GM23338 (cell line): Measurements from ENCODE around the gene DSCAML1. TPM values are rescaled to one million over a fixed set of nuclear protein-coding genes. Genes with fewer than 3 reads are reported as not detected.

Experiments used
- ATAC-seq: fragments of 200-7000 bp; cut with Tn5 transposase; 3 replicates; pipeline ENCODE4 v1.9.1; 2020
- DNase-seq: peaks from one replicate; pipeline ENCODE4 v3.0.0-alpha.2; 2015; ENCODE audit warnings: low spot score
- H2AFZ ChIP-seq: fragments of 200-600 bp; sonication (generic); 2 replicates; pipeline ENCODE4 v1.8.0; 2016; ENCODE audit warnings: antibody characterized with exemption, mild to moderate bottlenecking, moderate library complexity
- H3F3A ChIP-seq: fragments of 200-600 bp; sonication (generic); replicated peaks from 2 replicates; pipeline ENCODE4 v1.8.0; 2017; ENCODE audit warnings: antibody characterized with exemption, mixed run types, low read depth
- H3K27ac ChIP-seq: fragments of 200-600 bp; sonication (generic); 2 replicates; pipeline ENCODE4 v1.6.1; 2016; ENCODE audit warnings: low read depth
- H3K27me3 ChIP-seq: fragments of 200-600 bp; sonication (generic); 2 replicates; pipeline ENCODE4 v1.8.0; 2016; ENCODE audit warnings: mild to moderate bottlenecking, mixed run types, moderate library complexity; ENCODE audit not compliant: insufficient read depth
- H3K36me3 ChIP-seq: fragments of 200-600 bp; sonication (generic); 2 replicates; pipeline ENCODE4 v1.8.0; 2016; ENCODE audit warnings: mild to moderate bottlenecking; ENCODE audit not compliant: insufficient read depth
- H3K4me1 ChIP-seq: fragments of 200-600 bp; sonication (generic); 2 replicates; pipeline ENCODE4 v1.8.0; 2016; ENCODE audit warnings: mild to moderate bottlenecking, moderate library complexity; ENCODE audit not compliant: insufficient read depth
- H3K4me2 ChIP-seq: fragments of 200-600 bp; sonication (generic); 2 replicates; pipeline ENCODE4 v1.7.1; 2017; ENCODE audit warnings: mixed run types
- H3K4me3 ChIP-seq: fragments of 200-600 bp; sonication (generic); 2 replicates; pipeline ENCODE4 v1.6.1; 2016; ENCODE audit warnings: mixed run types
- H3K79me2 ChIP-seq: fragments of 200-600 bp; sonication (generic); replicated peaks from 2 replicates; pipeline ENCODE4 v1.8.0; 2017; ENCODE audit warnings: mild to moderate bottlenecking; ENCODE audit not compliant: insufficient read depth
- H3K9me2 ChIP-seq: fragments of 200-600 bp; sonication (generic); 2 replicates; pipeline ENCODE4 v1.8.0; 2017; ENCODE audit not compliant: insufficient read depth
- H4K20me1 ChIP-seq: fragments of 200-600 bp; sonication (generic); replicated peaks from 2 replicates; pipeline ENCODE4 v1.8.0; 2017; ENCODE audit warnings: mild to moderate bottlenecking; ENCODE audit not compliant: insufficient read depth
- H3K27ac Mint-ChIP-seq: 2 replicates; pipeline ENCODE4 v1.8.0; 2020; ENCODE audit warnings: inconsistent platforms, mild to moderate bottlenecking, moderate library complexity, mixed read lengths
- H3K27me3 Mint-ChIP-seq: 3 replicates; pipeline ENCODE4 v1.8.0; 2022; ENCODE audit warnings: low read depth, mild to moderate bottlenecking, moderate library complexity, mixed read lengths, inconsistent platforms; ENCODE audit not compliant: insufficient read depth, poor library complexity
- H3K36me3 Mint-ChIP-seq: 3 replicates; pipeline ENCODE4 v1.8.0; 2021; ENCODE audit warnings: low read depth, mild to moderate bottlenecking, inconsistent platforms, moderate library complexity, mixed read lengths
- H3K4me1 Mint-ChIP-seq: 3 replicates; pipeline ENCODE4 v1.8.0; 2020; ENCODE audit warnings: mild to moderate bottlenecking, inconsistent platforms, mixed read lengths
- H3K4me3 Mint-ChIP-seq: 3 replicates; pipeline ENCODE4 v1.8.0; 2021; ENCODE audit warnings: moderate library complexity, mild to moderate bottlenecking, inconsistent platforms, mixed read lengths
- H3K9me3 Mint-ChIP-seq: 3 replicates; pipeline ENCODE4 v1.8.0; 2020; ENCODE audit warnings: moderate library complexity, mild to moderate bottlenecking, inconsistent platforms, mixed read lengths
- CREB1 ChIP-seq: fragments of 250-450 bp; sonication (Bioruptor Pico); IDR thresholded peaks from 2 replicates; pipeline ENCODE4 v1.5.0; 2020; ENCODE audit warnings: low read depth, mild to moderate bottlenecking, moderate library complexity
- CTCF ChIP-seq, 2 experiments: fragments of 200-600 bp in 1 of 2; sonication (generic) in 1 of 2; conservative IDR thresholded peaks; 2 replicates each; pipeline versions ENCODE4 v1.5.1 to v1.6.1; 2016 to 2017; ENCODE audit warnings: antibody characterized with exemption in 2 of 2, low read depth in 2 of 2, mild to moderate bottlenecking in 2 of 2, moderate library complexity in 1 of 2
- ETS1 ChIP-seq: IDR thresholded peaks from 2 replicates; pipeline ENCODE4 v1.6.1; 2016; ENCODE audit warnings: antibody characterized with exemption
- EZH2phosphoT487 ChIP-seq: fragments of 200-600 bp; sonication (generic); IDR thresholded peaks from one replicate; pipeline ENCODE4 v1.8.1; 2018; ENCODE audit warnings: antibody characterized with exemption; ENCODE audit not compliant: unreplicated experiment
- NANOG ChIP-seq: IDR thresholded peaks from 2 replicates; pipeline ENCODE4 v1.6.1; 2016; ENCODE audit warnings: antibody characterized with exemption, borderline replicate concordance
- REST ChIP-seq: IDR thresholded peaks from one replicate; pipeline ENCODE4 v1.6.1; 2018; ENCODE audit warnings: antibody characterized with exemption; ENCODE audit not compliant: unreplicated experiment
- ZNF331 ChIP-seq: fragments of 250-450 bp; sonication (Bioruptor Pico); IDR thresholded peaks from 2 replicates; pipeline ENCODE4 v1.5.0; 2020; ENCODE audit warnings: low read depth, mild to moderate bottlenecking, moderate library complexity
- ZNF462 ChIP-seq: fragments of 250-450 bp; sonication (Bioruptor Pico); IDR thresholded peaks from 2 replicates; pipeline ENCODE4 v1.5.0; 2020; ENCODE audit warnings: mild to moderate bottlenecking, moderate library complexity
- polyA plus RNA-seq: library from polyadenylated mRNA; unstranded; fragments of >200 nt; fragmentation: Nextera tagmentation; extraction: Ambion mirVana; gene quantifications from 2 replicates; pipeline ENCODE4 v1.2.1, GENCODE V29; 2016
- total RNA-seq: library from RNA; depleted of rRNA; stranded (reverse); fragments of >200 nt; shearing (Covaris generic); gene quantifications from 2 replicates; pipeline ENCODE4 v1.2.3, GENCODE V29; 2014

Gene DSCAML1
- total and polyA plus RNA-seq, 2 experiments from 2014 or later = 0.17 TPM; not detected in 1

GRCh38 chr11:117523680-117524079 lies 273.3 kb downstream of the DSCAML1 start (continued):
- no peak for TF ChIP-seq ZNF462

GRCh38 chr11:117521974-117522373 lies 275.0 kb downstream of the DSCAML1 start:
- Histone ChIP-seq H3K79me2 (no peaks in the 10 kb centered on the region), H3K27me3 (no peaks in the 10 kb centered on the region), H4K20me1 (no peaks in the 10 kb centered on the region), H3K4me1 (peaks cover 2% of the 10 kb centered on the region), H3K4me2 (no peak overlapping the region), H3K4me3 (no peak overlapping the region), H3K9me2 (no peaks in the 10 kb centered on the region), H3K36me3 (no peaks in the 10 kb centered on the region), H3K27ac (no peak overlapping the region), H3F3A (no peaks in the 10 kb centered on the region), H2AFZ (no peak overlapping the region)
- Mint-ChIP-seq H3K27me3 (peaks cover 9% of the 10 kb centered on the region), H3K4me3 (no peak overlapping the region), H3K27ac (no peak overlapping the region), H3K36me3 (no peaks in the 10 kb centered on the region), H3K9me3 (no peaks in the 10 kb centered on the region), H3K4me1 (peaks cover 9% of the 10 kb centered on the region)
- ATAC-seq = no peak
- DNase-seq = no peak
- TF ChIP-seq CTCF (conservative IDR thresholded peaks at IDR 0.05; ENCODE audit: low read depth in 2 of 2) (no peak), REST (no peak), EZH2phosphoT487 (no peak), ETS1 (no peak), NANOG (no peak), ZNF331 (CRISPR knock-in tag) (no peak), CREB1 (CRISPR knock-in tag) (no peak)
